ENCODE measurements around the gene HIF3A.
"Not testable (repeated sequence)": the region's sequence is repeated elsewhere in the genome, so short reads cannot be mapped to it uniquely, and the experiment has no call there.

HIF3A gene

DNA sequence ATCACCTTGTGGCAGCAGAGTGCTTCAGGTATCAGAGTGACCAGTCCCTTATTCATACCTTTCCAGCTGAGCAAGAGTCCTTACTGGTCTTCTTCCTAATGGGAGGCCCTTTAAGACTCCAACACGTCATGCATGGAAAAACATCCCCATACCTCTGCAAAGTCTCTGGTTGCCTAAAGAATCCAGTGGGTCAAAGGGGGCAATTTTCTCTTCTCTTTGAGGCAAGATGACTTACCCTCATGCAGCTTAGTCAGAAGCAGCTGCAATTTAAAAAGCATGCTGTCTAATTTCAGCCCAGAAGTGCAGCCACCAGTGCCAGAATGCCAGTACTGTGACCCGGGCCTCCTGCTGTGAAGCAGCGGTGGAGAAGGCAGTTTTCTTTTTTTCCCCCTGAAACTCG is 68.7 kb downstream of the HIF3A start:
- no peak for DNase-seq

DNA sequence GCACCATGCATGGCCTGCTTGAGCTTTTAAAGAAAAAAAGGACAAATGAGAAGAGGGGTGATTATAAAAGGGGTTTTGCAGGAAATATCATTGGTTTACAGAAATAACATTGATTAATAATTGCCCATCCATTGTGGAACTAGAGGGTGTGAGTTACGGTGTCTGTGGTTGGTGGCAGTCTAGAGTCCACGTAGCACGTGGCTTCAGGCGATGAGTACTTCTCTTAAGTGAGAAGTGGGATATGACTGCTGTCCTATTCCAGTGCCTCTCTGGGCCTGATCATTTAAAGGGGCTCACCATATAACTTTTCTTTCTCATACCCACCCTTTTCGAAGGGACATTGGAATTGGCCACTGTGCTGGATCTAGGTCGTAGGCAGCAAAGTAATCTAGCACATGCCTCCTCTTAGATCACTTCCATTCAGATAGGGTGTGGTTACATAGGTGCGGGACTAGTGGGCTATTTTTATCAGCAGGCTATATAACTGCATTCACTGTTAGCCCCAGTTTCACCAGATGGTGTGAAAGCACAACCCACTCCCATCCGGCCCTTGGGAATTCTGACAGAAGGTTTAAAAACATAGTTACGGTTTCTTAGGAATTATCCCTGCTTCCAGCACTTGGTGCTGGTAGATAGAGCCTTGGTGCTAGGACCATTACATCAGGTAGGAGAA is 69.9 kb downstream of the HIF3A start:
- DNase-seq, result peak; percentile 86

DNA sequence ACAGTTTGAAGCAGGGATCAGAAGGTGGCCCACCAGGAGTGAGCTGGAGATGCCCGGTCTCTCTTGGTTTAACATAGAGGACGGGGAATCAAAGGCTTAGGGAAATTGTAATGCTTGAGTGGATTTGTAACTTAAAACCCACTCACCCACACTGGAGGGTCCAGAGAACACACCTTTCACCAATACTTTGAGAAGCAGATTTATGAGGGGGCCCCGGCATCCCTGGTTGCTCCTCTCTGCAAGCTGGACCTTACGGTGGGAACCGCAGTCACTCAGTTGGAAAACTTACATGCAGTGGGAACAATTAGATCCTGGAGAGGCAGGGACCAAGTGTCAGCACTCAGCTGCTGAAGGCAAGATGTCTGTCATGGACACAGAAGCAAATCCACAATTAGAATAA is 70.6 kb downstream of the HIF3A start:
- DNase-seq, result no peak

DNA sequence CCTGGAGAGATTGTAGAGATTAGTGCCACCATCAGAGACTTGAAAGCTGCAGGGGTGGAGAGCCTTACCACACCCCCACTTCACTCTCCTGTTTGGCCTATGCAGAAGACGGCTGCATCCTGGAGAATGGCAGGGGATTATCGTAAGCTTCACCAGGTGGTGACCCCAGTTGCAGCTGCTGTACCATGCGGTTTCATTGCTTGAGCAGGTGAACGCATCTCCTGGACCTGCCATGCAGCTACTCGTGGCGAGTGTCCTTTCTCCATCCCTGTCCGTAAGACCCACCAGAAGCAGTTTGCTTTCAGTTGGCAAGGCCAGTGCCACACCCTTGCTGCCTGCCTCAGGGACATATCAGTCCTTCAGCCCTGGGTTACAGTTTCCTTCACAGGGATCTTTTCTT is 71.3 kb downstream of the HIF3A start:
- DNase-seq, result no peak

DNA sequence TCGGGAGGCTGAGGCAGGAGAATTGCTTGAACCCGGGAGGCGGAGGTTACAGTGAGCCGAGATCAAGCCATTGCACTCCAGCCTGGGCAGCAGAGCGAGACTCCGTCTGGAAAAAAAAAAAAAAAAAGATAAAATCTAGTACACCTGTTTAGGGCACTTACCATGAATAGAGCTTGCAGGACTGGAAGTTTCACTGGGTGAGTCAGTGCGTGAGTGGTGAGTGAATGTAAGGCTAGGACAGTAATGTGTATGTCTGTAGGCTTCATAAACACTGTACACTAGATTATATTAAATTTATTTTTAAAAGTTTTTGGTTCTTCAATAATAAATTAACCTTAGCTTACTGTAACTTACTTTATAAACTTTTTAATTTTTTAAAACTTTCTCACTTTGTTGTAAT is 73.0 kb downstream of the HIF3A start:
- DNase-seq, result no peak

DNA sequence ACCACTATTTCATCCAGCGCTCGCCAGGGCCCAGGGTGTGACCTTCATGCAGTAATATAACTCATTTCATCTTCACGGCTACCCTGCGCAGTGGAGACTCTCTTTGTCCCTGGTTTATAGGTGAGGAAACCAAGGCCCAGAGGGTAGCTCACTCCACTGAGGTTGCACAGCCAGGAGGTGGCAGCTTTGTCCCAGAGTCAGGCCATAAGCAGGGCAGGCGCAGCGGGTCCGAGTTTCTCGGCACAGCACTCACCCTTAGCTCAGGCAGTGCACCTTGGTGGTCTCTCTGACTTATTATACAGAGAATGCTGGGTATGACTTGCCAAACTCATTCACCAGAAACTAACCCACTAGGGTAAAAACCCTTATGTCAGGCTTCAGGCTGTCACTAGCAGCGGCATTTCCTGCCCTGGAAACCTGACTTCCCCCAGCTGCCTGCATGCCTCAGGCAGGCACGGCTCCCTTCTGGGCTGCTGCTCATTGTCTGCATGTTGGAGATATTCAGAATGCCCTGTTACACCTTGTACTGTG is 74.6 kb downstream of the HIF3A start:
- no peak for DNase-seq

DNA sequence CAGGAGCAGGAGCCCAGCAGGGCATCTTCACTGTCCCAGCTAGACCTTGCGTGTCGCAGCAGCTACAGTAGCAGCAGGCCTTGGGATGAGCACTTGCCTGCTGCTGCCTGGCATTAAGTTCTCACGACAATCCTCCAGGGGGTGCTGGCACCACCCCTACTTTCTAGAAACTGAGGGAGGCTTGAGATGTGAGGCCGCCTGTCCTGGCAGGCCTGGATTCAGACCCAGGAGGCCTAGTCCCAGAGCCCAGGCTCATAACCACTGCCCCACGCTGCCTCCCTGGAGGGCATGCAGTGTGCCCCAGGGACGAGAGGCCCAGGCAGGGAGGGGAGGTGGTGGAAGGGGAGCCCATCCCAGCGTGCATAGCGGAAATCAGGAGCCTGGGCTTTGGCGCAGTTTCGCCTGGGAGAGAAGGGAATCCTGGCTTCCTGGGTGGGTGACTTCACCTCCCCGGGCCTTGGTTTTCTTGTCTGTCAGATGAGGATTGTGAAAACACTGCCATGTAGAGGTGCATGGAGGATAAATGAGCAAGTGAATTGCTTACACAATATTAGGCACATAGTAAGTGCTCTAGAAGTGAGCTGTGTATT is 76.2 kb downstream of the HIF3A start:
- DNase-seq, result peak; percentile 33

DNA sequence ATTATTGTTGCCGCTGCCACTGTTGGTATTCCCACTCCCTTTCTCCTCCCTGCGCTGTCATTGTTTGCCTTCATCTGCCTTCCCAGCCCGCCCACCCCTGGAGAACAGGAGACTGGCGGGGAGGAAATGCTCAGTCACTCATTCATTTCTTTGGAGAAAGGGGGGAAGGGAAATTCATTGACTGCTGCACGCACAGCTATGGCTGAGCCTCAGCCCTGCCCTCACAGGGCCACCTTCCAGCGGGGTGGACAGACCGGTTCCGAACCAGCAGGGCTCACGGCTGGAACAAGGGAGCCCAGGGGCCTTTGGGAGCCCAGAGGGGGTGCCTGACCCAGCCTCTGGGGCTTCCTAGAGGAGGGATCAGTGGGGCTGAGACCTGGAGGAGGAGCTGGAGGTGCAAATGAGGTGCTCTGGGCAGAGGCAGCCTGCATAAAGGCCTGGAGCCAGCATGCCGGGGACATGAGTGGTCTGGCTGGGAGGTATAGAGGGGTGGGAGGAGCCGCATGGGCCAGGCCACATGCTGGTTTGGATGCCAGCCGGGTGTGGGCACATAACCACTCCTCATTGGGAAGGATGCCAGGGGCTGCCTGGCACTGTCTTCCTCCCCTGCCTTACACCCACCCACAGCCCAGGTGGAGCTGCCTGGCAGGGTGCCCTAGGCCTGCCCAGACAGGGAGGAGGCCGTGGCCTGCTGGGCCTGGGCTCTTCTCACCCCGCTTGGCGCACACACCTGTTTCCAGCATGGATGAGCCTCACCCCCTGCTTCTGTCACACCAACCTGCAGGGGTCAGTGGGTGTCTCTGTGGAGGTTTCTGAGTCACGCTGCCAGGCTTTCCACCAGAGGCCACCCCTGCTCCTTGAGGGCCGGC is 76.9 kb downstream of the HIF3A start:
- DNase-seq, result peak; percentile 97

DNA sequence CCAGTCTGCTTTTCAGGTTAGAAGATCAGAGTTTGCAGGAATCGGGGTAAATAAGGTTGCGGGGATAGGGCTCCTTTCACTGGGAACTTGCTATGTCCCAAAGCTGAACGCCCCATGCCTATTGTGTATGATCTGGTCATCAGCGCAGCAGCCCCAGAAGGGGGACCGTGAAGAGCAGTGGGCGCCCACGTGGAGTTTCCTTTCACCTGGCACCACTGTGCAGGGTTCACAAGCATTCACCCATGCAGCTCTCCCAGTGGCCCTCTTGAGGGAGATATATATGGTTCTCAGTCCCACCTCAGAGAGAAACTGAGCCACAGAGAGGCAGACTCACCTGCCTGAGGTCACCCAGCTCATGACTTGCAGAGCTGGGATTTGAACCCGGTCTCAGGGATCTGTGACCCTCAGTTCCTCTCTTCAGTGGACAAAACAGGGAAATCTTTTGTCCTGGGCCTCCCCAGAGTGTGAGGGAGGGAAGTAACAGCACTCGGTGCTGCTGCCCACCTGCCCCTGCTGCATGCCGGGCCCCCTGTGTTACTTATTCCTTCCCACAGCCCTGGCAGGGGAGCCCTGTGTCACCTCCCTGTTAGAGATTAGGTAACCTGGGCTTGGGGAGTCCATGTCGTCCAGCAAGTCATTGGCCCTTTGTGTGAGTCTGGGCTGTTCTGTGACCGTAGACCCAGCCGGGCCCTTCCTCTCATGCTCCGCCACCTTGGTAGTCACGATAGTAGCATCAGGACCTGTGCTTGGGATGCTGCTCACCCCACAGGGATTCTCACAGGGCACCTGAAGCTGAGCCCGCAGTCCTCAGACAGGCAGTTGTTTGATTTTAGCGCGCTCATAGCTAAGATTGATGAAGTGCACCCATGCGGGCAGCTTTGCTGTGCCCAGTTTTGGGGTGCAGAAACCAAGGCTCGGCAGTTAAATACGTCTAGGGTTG is 78.0 kb downstream of the HIF3A start:
- no peak for DNase-seq

DNA sequence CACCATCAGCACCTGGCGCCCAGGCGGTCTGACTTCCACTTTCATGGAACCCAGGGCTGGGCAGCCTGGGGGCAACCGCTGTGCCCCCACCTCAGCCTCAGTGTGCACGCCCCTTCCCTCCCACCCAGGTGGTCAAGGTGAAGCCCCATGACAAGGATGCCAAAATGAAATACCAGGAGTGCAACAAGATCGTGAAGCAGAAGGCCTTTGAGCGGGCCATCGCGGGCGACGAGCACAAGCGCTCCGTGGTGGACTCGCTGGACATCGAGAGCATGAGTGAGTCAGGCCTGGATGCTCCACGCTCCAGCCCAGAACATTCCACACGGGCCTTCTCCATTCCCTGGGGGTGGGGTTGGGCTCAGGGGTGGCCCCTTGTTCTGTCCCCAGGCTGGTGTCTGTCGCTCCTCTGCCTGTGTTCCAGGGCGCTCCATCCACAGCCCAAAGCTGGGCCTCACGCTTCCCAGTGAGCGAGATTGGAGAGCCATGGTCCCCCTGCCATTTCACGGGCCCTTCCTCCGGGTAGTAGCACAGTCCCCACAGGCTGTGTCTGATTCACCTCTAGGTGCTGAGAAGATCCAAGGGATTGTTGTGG is 78.7 kb downstream of the HIF3A start:
- DNase-seq, result not testable (repeated sequence)

DNA sequence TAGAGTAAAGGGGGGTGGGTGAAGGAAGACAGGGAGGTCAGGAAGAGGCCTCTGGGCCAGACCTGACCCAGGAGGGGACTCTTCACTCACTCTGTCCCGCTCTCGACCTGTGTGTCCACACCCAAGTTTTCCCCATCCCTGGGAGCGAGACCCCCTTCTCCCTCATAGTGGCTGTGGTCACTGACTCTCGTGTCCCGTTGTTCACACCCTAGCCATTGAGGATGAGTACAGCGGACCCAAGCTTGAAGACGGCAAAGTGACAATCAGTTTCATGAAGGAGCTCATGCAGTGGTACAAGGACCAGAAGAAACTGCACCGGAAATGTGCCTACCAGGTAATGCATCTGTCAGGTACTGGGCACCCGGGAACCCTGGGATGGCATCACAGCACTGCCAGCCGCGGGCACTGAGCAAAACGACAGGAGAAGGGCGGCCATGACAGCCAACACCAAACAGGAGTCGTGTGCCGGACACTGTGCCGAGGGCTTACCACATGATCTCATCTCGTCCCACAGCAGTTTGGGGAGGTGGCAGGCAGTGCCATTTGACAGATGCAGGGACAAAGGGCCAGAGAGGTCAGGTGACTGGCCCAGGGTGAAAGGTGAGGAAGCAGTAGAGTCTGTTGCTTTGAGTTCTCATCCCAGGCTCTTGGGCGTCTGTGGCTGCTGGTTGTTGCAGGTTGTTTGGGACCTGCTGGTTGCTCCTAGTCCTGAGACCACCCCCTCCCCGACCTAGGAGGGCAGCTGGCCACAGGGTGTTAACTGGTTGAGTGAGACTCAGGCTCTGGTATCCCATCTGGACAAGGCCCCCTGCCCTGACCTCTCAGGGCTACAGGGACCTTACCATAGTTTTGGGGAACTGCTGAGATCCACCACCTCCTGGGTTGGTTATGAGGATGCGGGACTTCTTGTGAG is 79.7 kb downstream of the HIF3A start:
- no peak for DNase-seq

DNA sequence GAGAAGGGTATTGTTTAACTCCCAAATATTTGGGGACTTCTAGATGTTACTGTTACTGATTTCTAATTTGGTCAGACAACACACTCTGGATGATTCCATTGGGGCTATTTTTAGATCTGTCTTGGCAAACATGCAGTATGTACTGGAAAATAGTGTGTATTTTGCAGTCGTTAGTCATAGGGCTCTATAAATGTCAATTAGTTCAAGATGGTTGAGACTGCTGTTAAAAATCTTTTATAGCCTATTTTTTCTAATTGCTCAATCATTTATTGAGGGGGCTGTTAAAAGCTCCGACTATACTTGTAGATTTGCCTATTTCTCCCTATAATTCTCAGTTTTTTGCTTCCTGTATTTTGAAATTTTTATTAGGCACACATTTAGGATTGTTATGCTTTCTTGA is 81.4 kb downstream of the HIF3A start:
- DNase-seq, result no peak

DNA sequence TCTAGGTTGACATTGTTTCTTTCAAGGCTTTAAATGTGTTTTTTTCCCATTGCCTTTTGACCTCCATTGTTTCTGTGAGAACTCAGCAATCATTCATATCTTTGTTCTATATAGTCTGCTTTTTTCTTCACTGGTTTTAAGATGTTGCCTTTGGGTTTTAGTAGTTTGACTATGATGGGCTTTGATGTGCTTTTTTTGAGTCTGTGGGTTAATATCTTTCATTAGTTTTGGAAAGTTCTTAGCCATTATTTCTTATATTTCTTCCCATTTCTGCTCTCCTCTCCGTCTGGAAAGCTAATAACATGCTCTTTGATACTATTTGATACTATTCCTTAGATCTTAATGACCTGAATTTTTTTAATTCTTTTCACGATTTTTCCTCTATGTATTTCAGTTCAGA is 83.8 kb downstream of the HIF3A start:
- no peak for DNase-seq

DNA sequence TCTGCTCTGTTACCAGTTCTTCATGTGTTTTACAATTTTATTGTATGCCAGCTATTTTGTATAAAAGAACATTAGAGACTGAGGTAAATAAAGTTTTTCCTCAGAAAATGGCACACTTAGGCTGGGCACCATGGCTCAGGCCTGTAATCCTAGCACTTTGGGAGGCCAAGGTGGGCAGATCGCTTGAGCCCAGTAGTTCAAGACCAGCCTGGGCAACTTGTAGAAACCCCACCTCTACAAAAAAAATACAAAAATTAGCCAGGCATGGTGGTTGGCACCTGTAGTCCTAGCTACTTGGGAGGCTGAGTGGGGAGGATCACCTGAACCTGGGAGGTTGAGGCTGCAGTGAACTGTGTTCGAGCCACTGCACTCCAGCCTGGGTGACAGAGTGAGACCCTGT is 84.5 kb downstream of the HIF3A start:
- no peak for DNase-seq

DNA sequence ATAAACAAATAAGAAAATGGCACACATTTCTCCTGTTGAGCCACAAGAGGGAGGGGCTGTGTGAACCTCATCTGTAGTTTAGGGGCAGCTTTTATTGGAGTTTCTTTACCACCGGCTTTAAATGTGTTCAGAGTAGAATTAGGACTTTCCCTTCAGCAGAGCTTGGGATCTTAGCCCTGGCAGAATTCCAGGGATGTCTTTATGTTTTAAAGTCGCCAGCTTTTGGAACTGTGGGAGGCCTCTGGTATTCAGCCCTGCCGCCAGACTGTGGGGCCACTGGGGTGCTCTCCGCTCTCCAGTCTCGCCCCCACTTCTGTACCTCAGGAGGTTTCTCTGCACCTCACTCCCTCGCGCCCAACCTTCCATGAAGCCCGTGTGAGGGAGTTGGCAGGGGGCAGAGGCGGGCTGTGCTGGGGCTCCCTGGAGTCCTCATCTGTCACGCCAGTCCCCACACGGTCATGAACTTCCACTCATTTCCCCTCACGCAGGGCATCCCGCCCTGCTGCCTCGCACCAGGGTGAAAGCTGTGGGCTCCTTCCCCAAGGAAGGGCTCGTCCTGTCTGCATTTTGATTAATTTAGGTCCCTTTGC is 85.0 kb downstream of the HIF3A start:
- DNase-seq, result no peak

DNA sequence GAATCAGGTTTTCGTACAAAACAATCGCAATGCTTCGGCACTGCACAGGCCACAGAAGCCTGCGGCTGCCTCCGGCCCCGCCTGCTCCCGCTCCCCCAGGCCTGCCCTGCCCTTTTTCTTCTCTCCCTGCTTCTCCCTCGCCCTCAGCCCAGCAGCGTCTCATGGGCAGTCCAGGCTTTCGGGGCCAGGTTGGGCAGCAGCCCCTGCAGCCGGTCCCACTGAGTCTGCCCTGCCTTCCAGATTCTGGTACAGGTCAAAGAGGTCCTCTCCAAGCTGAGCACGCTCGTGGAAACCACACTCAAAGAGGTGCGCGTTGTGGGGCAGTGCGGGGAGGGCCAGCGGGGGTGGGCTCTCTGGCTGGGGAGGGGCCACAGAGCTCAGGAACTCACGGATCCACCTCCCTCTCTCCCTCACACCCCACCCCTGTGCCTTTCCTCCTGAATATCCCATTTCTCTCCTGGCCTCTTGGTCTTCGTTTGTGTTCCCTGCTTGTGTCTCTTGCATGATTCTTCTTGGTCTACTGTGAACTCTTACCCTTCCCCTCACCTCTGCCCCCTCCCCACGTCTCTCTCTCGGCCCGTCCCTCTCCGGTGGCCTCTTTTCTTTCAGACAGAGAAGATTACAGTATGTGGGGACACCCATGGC is 86.5 kb downstream of the HIF3A start:
- DNase-seq, result no peak

DNA sequence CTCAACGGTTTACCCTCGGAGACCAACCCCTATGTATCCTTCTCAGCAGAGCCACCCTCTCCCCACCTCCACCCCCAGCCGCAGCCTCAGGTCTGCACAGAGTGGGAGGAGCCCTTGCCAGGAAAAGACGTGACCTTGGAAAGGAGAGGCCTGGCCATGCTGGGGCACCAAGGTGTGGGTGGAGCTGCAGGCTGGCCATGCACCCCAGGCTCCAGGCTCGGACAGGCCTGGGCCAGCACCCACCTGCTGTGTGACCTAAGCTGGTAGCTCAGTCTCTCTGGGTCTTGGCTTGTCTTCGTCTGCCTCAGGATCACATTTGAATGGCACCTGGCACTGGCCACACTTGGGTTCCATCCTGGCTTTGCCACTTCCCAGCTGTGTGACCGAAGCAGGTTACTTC is 87.0 kb downstream of the HIF3A start:
- DNase-seq, result no peak

DNA sequence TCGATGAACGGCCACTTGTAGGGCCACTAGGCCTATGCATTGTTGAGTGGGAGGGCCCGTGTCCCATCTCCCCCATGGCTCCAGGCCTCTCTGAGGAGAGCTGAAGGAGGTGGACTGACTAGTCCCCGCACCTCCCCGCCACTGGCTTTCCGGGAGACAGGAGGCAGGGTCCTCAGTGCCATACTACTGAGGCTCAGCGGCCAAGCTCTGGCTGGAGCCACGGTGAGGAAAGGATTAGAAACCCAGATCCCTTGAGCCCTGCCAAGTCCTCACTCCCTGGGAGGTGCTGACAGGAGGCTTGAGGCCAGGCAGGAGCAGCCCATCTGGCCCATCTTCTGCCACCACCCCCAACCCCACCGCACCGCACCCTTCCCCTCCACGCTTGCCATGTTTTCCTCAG is 87.6 kb downstream of the HIF3A start:
- DNase-seq, result peak; percentile 68

DNA sequence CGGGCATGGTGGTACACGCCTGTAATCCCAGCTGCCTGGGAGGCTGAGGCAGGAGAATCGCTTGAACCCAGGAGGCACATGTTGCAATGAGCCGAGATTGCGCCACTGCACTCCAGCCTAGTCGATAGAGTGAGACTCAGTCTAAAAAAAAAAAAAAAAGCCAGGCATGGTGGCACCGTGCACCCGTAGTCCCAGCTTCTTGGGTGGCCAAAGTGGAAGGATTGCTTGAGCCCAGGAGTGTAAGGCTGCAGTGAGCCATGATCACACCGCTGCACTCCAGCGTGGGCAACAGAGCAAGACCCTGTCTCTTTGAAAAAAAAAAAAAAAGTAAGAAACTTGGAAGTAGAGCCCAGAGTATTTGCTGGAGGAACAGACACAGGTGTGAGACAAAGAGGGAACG is 88.8 kb downstream of the HIF3A start:
- DNase-seq, result no peak

DNA sequence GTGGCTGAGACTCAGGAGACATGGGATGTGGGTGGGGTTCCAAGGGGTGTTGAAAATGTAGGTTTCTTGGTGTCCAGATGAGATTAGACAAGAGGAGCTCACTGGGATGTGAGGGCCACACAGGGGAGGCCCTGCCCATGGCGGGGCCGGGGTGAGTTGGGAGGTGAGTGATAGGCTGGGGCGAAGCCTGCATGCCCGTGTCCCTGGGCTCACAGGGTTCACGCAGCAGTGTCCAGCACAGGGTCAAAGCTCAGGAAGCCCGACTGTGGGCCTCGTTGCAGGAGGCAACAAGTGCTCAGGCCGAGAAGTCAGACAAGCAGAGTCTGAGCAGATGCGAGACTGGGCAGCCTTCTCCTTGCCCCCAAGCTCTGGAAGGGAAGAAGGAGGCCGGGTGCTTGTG is 89.3 kb downstream of the HIF3A start:
- no peak for DNase-seq
